Upper lobe of right lung (tissue), 1 donor: Measurements from ENCODE around the gene RASSF5. TPM values are rescaled to one million over a fixed set of nuclear protein-coding genes. Genes with fewer than 3 reads are reported as not detected.

Experiments used
- ATAC-seq: fragments of 200-7000 bp; cut with Tn5 transposase; one replicate; pipeline ENCODE4 v1.9.1; 2020; ENCODE audit warnings: mild to moderate bottlenecking, moderate library complexity
- DNase-seq: peaks from one replicate; pipeline ENCODE4 v3.0.0-alpha.2; 2020
- H3K27ac ChIP-seq: fragments of 200-600 bp; one replicate; pipeline ENCODE4 v1.8.0; 2022
- H3K27me3 ChIP-seq: fragments of 200-600 bp; one replicate; pipeline ENCODE4 v1.8.0; 2022; ENCODE audit warnings: mild to moderate bottlenecking
- H3K36me3 ChIP-seq: fragments of 200-600 bp; one replicate; pipeline ENCODE4 v1.8.0; 2022
- H3K4me1 ChIP-seq: fragments of 200-600 bp; one replicate; pipeline ENCODE4 v1.8.0; 2022
- H3K4me3 ChIP-seq: fragments of 200-600 bp; one replicate; pipeline ENCODE4 v1.8.0; 2022; ENCODE audit warnings: mild to moderate bottlenecking
- H3K9me3 ChIP-seq: fragments of 200-600 bp; one replicate; pipeline ENCODE4 v1.8.0; 2022
- intact Hi-C: fragments of 100-400 bp; cut with DNase I; formaldehyde crosslinking; loops from one replicate; pipeline ENCODE4 v1.11.0; 2022
- total RNA-seq: library from RNA; stranded (reverse); fragmentation: NEBNext Ultra II Directional; extraction: Animal tissue kit (Norgen Biotek cat#: 25700); gene quantifications from one replicate; pipeline ENCODE4 v1.2.1, GENCODE V29; 2021
- TF ChIP-seq, protein P1 (sequence below): fragments of 200-600 bp; IDR thresholded peaks from one replicate; pipeline ENCODE4 v1.8.0; 2022; ENCODE audit warnings: antibody characterized with exemption
- donor health status: DM: no; HTN: yes; CAD: no; lungs with severe emphysema.

The RASSF5 gene
- total RNA-seq, 1 donor from 2014 or later, result 37.6 TPM

DNA sequence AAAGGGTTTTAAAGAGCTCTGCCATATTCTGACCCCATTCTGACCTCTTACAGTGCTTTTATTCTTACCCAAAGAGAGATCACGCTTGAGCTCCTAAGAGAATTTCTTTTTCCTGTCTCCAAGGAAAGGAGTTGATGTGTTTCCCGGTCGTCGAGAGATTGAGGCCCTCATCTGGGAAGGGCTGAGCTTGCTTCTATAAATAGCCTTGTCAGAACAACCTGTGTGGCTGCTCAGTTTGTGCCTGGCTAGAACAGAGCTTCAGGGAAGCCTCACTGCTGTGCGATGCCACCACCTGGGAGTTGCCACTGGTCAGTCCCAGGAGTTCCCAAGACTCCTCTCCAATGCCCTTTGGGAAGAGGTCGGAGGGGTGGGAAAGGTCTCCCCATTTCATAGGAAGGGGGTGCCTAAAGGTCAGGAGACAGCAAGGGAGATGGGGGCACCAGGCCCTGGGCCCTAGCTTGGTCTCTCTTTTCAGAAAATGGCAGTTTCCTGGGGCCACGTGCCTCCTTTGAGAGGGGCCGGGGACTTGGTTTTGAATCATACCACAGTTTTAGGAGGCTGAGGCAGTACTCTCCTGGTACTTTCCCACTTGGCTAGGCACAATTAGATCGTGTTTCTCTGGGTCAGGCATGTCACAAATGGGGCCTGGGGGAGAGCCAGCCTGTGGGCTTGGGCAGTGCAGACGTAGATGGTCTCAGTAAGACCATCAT lies 52.8 kb downstream of the RASSF5 start:
- peak overlapping the region; percentile 63 for H3K4me3 ChIP-seq
- TF ChIP-seq, protein P1, sequence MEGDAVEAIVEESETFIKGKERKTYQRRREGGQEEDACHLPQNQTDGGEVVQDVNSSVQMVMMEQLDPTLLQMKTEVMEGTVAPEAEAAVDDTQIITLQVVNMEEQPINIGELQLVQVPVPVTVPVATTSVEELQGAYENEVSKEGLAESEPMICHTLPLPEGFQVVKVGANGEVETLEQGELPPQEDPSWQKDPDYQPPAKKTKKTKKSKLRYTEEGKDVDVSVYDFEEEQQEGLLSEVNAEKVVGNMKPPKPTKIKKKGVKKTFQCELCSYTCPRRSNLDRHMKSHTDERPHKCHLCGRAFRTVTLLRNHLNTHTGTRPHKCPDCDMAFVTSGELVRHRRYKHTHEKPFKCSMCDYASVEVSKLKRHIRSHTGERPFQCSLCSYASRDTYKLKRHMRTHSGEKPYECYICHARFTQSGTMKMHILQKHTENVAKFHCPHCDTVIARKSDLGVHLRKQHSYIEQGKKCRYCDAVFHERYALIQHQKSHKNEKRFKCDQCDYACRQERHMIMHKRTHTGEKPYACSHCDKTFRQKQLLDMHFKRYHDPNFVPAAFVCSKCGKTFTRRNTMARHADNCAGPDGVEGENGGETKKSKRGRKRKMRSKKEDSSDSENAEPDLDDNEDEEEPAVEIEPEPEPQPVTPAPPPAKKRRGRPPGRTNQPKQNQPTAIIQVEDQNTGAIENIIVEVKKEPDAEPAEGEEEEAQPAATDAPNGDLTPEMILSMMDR, result no peak
- intact Hi-C loops, result no loop called here
- peaks cover 53% of the 10 kb centered on the region for H3K4me1 ChIP-seq
- ATAC-seq, result peak; percentile 37
- H3K27me3 ChIP-seq, result no peaks in the 10 kb centered on the region
- peak overlapping the region; percentile 65 for H3K27ac ChIP-seq
- no peaks in the 10 kb centered on the region for H3K9me3 ChIP-seq
- H3K36me3 ChIP-seq, result no peaks in the 10 kb centered on the region
- no peak for DNase-seq

DNA sequence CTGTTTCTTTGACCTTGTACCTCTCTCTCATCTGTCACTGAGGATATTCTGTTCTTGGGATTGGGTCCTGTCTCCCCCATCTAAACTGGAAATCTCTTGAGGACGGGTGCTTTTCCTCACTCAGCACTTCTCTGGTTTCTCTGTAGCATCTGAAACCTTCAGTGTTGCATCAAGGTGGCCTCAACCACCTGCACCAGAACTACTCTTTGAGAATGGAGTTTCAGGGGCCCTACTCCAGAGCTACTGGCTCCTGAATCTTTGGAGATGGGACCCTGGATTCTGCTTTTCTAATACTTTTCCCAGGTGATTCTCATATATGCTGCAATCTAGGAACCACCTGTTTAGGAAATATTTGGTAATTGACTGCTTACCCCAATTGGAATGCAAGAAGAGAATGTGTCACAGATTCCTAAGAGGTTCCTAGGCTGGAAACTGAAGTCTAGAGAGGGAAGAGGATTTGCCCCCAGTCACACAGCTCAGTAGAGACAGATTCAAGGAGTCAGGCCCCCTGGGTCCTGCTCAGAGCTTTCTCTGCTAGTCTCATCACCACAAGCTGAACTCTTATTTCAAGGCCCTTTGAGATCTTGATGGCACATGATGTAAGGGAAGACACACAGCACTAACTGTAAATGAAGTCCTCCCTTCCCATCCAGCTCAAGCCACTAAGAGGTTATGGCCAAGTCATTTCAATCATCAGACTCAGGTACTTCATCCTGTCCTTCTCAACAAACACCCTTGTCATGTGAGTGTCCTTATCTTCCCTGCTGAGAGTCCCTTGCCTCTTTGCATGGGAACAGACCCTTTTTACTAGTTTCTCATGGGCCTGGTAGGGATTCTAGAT lies 56.3 kb downstream of the RASSF5 start:
- Histone ChIP-seq H3K4me3 (no peak overlapping the region), H3K4me1 (peaks cover 32% of the 10 kb centered on the region)

DNA sequence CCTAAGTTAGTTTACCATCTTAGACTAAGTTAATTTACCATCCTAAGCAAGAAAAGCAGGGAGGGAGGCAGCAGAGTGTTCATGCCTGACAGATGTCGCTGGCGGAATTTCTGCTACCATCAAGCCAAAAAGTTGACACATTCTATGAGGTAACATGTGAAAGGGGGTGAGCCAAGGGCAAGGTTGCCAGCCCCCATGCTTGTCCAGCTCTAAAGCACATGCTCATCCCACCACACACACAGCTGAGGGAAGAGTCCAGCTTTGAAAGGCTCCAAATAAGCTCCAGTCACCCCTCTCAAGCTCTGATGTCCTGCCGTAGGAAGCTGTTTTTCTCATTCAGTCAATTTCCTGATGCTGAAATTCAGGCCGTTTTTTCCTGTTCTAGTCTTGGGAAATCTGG lies 58.7 kb downstream of the RASSF5 start:
- Histone ChIP-seq H3K27me3 (no peaks in the 10 kb centered on the region), H3K36me3 (peaks cover 4% of the 10 kb centered on the region), H3K27ac (no peak overlapping the region), H3K4me1 (peaks cover 18% of the 10 kb centered on the region), H3K9me3 (no peaks in the 10 kb centered on the region), H3K4me3 (no peak overlapping the region)
- no peak for ATAC-seq
- DNase-seq, result no peak
- intact Hi-C loops, result no loop called here
- TF ChIP-seq, protein P1, result no peak

More for the DNA sequence above, 56.3 kb downstream of the RASSF5 start:
- intact Hi-C loops, result no loop called here
- H3K27me3 ChIP-seq, result no peaks in the 10 kb centered on the region
- H3K36me3 ChIP-seq, result no peaks in the 10 kb centered on the region
- no peaks in the 10 kb centered on the region for H3K9me3 ChIP-seq
- no peak for DNase-seq
- H3K27ac ChIP-seq, result no peak overlapping the region
- TF ChIP-seq, protein P1, result no peak
- ATAC-seq, result no peak

DNA sequence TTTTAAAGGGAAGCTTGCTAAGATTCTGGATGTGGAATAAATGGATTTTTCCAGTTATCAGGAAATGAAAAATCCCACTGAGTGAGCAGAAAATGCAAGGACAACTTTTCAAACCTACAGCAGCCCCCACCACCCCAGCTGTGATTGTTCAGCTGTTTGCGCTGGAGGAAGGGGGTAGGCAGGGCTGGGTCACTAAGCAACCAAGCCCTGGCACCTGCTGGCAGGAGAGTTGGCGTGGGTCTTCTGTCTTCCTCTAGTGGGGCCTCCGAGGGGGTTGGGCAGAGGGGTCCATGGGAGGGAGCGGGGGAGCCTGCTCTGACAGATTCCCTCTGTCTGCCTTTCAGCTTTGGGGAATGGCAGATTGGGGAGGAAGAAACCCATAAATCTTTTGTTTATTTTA lies 59.7 kb downstream of the RASSF5 start:
- no peak overlapping the region for H3K27ac ChIP-seq
- intact Hi-C loops, result no loop called here
- ATAC-seq (no peak), DNase-seq (no peak)
- H3K4me1 ChIP-seq, result peaks cover 23% of the 10 kb centered on the region
- peaks cover 5% of the 10 kb centered on the region for H3K36me3 ChIP-seq
- H3K27me3 ChIP-seq, result no peaks in the 10 kb centered on the region
- TF ChIP-seq, protein P1, result no peak
- no peak overlapping the region for H3K4me3 ChIP-seq
- no peaks in the 10 kb centered on the region for H3K9me3 ChIP-seq

DNA sequence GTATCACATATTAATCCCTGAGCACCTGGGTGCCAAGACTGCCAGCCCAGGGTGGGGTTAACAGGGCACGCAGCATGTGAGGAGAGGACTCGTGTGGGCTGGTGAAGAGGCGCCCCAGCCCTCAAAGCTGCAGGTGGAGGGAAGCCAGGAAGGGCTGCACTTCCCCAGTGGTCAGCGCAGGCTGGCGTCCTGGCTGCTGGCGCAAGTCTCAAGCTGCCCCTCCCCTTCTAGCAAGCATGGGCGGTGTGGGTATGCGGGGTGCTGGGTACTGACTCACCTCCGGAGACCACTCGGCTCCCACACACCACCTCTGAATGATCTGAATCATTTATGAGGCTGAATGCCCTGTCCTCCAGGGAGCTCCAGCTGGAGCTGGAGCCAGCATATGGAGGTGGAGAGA lies 60.9 kb downstream of the RASSF5 start:
- TF ChIP-seq, protein P1, result no peak
- DNase-seq (peak; percentile 72), ATAC-seq (peak; percentile 73)
- Histone ChIP-seq H3K9me3 (no peaks in the 10 kb centered on the region), H3K27ac (no peak overlapping the region), H3K4me1 (peaks cover 21% of the 10 kb centered on the region), H3K4me3 (no peak overlapping the region), H3K36me3 (peaks cover 5% of the 10 kb centered on the region), H3K27me3 (no peaks in the 10 kb centered on the region)
- intact Hi-C loops, result no loop called here
